IPS-15b (cell line): Measurements from ENCODE around the gene ZNF397.

Experiments used
- H3K27me3 ChIP-seq: one replicate; pipeline ENCODE4 v1.6.1; 2013; ENCODE audit warnings: low read length; ENCODE audit not compliant: control insufficient read depth, insufficient read depth
- H3K36me3 ChIP-seq: one replicate; pipeline ENCODE4 v1.6.1; 2013; ENCODE audit warnings: low read length; ENCODE audit not compliant: control insufficient read depth, insufficient read depth
- H3K4me1 ChIP-seq: one replicate; pipeline ENCODE4 v1.6.1; 2013; ENCODE audit warnings: mild to moderate bottlenecking, low read length; ENCODE audit not compliant: control insufficient read depth, insufficient read depth
- H3K4me3 ChIP-seq: one replicate; pipeline ENCODE4 v1.5.1; 2013; ENCODE audit warnings: low read depth, low read length
- H3K9ac ChIP-seq: one replicate; pipeline ENCODE4 v1.6.1; 2013; ENCODE audit warnings: low read depth, mild to moderate bottlenecking, low read length
- H3K9me3 ChIP-seq: one replicate; pipeline ENCODE4 v1.6.1; 2013; ENCODE audit warnings: mild to moderate bottlenecking, low read length; ENCODE audit not compliant: control insufficient read depth, insufficient read depth

ZNF397 gene

DNA sequence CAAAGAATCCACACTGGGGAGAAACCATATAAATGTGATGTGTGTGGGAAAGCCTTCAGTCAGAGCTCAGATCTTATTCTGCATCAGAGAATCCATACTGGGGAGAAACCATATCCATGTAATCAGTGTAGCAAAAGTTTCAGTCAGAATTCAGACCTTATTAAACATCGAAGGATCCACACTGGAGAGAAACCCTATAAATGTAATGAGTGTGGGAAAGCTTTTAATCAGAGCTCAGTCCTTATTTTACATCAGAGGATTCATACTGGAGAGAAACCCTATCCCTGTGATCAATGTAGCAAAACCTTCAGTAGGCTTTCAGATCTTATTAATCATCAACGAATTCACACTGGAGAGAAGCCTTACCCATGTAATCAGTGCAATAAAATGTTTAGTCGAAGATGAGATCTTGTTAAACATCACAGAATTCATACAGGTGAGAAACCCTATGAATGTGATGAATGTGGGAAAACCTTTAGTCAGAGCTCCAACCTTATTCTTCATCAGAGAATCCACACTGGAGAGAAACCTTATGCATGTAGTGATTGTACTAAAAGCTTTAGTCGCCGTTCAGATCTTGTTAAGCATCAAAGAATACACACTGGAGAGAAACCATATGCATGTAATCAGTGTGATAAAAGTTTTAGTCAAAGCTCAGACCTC, 65.9 kb downstream of the ZNF397 start:
- H3K9ac ChIP-seq: no peak overlapping the region
- H3K27me3 ChIP-seq: no peaks in the 10 kb centered on the region
- no peak overlapping the region for H3K4me3 ChIP-seq
- no peaks in the 10 kb centered on the region for H3K4me1 ChIP-seq
- peaks cover 26% of the 10 kb centered on the region for H3K9me3 ChIP-seq
- peaks cover 5% of the 10 kb centered on the region for H3K36me3 ChIP-seq
